HG03135 (cell line): Measurements from ENCODE around the gene WRAP73.
A peak's percentile ranks its signal among the peaks of the same experiment; 100 is the strongest.

ENCODE experiments used
- ATAC-seq: cut with Tn5 transposase; IDR thresholded peaks from one replicate; pipeline ENCODE4 v1.9.1; 2021; ENCODE audit warnings: mild to moderate bottlenecking, moderate library complexity; ENCODE audit not compliant: unreplicated experiment

The WRAP73 gene

DNA sequence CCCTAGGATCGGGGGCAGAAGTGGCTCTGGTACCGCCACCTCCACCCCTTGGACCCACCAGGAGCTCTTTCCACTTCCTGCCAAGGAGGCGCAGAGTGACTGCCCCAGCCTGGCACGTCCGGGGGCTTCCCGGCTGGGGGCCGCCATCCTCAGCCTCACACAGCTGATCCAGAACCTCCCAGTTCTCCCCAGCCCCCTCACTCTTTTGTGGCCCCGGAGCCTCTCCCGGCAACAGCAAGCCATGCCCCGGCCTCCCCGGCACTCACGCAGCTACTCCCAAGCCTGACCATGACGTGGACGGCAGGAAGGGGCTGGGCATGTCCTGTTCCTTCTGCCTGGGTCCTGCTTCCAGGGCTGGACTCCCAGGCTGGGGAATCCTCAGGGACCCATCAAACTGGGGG is 19.5 kb upstream of the WRAP73 start:
- no peak for ATAC-seq

- no peak for ATAC-seq
Observed at GRCh38 chr1:3668585-3669300, 18.8 kb upstream of the WRAP73 start.

DNA sequence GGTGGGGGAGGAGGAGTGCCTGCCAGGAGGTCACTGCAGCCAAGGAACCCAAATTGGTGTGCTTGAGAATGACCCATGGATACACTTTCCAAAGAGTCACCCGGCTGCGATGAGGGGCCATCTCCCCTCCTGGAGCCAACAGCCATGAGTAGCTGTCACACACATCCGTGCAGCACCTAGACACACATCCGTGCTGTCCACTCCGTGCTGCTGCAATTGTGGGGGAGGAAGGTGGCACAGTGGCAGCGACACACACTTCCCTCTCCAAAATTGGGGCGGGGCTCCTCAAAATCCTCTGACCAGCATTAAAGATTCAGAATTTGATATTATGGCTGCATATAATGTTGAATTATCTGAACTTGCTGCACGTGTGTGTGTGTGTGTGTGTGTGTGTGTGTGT is 18.2 kb upstream of the WRAP73 start:
- ATAC-seq, result no peak

- no peak for ATAC-seq
Observed at GRCh38 chr1:3664700-3665375, 14.9 kb upstream of the WRAP73 start.

DNA sequence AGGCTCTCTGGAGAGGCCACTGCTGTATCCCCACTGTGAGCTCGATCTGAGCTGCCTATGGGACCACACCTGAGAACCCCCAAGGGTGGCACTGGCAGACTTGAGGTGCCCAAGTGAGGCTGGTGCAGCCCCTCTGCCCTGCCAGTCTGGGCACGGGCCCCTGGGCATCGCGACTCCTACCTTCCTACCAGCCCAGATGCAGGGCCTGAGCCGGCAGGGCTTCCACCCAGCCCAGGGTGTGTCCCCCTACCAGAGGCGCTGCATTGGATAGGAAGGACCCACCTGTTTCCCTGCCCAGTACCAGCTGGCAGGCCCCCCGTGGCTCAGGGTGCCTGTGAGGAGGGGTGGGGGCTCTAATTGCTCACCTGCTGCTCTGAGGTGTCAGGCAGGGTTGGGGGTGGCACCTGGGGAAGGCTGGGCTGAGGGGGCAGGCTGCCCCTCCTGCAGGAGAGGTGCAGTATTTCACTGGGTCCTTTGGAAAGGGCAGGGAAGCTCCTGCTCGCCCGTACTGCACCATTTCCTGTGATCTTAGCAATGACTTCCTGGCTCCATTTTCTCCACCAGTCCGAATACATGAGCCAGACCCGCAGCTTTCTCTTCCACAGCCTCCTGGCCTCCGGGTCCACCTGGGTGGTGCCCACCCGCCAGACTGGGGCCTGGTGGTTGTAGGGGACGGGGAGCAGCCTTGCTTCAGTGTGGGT is 14.2 kb upstream of the WRAP73 start:
- ATAC-seq, result no peak

- ATAC-seq, result no peak
Observed at GRCh38 chr1:3662080-3662671, 12.3 kb upstream of the WRAP73 start.

- no peak for ATAC-seq
Observed at GRCh38 chr1:3661631-3662030, 11.7 kb upstream of the WRAP73 start.

- no peak for ATAC-seq
Observed at GRCh38 chr1:3660704-3661103, 10.8 kb upstream of the WRAP73 start.

- ATAC-seq, result no peak
Observed at GRCh38 chr1:3659093-3659492, 9.2 kb upstream of the WRAP73 start.

- no peak for ATAC-seq
Observed at GRCh38 chr1:3658231-3658615, 8.3 kb upstream of the WRAP73 start.

DNA sequence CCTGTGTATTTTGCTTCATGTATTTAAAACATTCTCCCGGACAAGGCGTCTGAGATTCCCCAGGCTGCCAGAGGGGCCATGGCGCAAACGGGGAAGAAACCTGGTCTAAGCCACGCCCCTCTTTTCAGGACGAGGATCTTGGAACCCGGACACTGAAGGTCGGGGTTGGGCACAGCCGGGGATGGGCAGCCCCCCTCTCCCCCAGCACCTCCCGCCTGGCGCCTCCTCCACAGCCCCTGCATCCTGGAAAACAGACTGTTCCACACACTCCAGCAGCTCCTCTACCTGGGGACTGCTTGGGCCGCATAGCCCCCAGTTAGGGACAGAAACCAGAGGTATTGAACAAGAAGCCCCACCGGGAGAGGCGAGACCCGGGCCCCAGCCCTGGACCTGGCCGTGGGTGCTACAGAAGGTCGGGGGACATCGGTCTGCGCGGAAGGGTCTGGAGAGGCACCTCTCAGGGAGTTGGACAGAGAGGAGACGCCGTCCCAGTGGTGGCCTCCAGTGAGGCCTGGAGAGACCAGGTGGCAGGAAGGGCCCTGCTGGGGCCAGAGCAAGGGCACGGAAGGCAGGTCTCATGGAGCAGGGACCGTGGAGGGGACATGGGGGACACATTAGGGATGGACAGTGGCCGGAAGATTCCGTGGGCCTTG is 7.8 kb upstream of the WRAP73 start:
- no peak for ATAC-seq

GRCh38 chr1:3657096-3657475 is 7.2 kb upstream of the WRAP73 start:
- no peak for ATAC-seq

DNA sequence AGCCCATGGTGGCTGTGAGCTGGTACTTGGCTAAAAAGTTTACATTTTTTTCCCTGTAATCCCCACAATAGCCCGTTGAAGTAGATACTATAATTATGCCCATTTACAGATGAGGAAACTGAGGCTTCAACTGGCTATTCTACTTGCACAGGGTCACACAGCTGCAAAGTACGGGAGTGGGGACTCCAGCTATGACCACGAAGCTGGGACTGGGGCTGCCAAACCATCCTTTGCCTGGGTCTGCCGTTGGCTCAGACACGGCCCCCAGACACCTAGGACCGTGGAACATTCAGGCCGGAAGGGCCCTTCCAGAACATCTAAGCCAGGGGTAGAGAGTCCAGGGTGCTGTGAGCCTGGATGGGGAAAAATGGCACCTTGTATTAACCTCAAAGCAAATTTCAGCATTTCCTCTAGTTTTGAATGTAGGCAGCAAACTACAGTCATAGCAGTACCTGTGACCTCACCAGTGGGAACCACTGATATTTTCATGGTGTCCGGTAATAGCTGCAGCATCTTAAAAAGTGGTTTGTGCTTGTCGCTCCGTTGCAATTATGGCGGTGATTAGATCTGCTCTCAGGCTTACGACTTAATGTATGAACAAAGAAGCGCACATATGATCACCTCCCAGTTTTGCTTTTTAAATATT is 6.7 kb upstream of the WRAP73 start:
- peak; percentile 49 for ATAC-seq

GRCh38 chr1:3654549-3655281 is 4.8 kb upstream of the WRAP73 start:
- ATAC-seq, result no peak

- no peak for ATAC-seq
Observed at GRCh38 chr1:3653286-3653618, 3.3 kb upstream of the WRAP73 start.

DNA sequence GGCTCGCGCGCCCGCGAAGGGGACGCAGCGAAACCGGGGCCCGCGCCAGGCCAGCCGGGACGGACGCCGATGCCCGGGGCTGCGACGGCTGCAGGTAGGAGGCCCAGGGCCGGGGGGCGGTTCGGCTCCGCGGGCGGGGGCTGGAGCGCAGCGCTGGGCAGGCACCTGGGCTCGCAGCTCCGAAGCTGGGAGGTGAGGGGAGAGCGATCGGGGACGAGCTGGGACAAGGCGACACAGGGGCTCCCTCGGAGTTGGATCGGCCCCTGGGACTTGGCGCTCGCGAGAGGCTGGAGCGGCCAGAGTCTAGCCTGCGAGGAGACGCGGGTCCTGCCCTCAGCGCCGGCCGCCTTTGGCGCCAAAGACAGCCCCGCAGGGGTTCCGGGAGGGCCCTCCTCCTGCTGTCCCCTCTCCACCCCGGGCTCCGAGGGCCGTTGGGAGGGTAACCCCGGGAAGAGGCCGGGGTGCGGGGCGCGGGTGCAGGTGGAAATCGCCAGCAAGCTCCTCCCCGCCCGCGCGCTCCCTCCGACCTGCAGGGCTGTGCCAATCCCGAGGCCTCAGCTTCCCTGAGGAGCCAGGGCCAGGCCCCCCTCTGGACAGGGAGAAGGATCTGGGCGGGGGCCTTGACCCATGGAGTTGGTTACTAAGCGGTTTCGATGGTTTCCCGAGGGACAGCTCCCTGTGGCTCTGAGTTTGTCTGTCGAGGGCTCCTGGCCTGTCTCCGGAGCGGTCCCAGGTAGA is 2.8 kb upstream of the WRAP73 start:
- ATAC-seq, result no peak

GRCh38 chr1:3651930-3652547 is 2.1 kb upstream of the WRAP73 start, which contains the start of gene TP73:
TSS of gene TP73 (plus strand) at chr1:3652516. CDS start at chr1:3682366, 29,850 bp downstream.
- no peak for ATAC-seq

DNA sequence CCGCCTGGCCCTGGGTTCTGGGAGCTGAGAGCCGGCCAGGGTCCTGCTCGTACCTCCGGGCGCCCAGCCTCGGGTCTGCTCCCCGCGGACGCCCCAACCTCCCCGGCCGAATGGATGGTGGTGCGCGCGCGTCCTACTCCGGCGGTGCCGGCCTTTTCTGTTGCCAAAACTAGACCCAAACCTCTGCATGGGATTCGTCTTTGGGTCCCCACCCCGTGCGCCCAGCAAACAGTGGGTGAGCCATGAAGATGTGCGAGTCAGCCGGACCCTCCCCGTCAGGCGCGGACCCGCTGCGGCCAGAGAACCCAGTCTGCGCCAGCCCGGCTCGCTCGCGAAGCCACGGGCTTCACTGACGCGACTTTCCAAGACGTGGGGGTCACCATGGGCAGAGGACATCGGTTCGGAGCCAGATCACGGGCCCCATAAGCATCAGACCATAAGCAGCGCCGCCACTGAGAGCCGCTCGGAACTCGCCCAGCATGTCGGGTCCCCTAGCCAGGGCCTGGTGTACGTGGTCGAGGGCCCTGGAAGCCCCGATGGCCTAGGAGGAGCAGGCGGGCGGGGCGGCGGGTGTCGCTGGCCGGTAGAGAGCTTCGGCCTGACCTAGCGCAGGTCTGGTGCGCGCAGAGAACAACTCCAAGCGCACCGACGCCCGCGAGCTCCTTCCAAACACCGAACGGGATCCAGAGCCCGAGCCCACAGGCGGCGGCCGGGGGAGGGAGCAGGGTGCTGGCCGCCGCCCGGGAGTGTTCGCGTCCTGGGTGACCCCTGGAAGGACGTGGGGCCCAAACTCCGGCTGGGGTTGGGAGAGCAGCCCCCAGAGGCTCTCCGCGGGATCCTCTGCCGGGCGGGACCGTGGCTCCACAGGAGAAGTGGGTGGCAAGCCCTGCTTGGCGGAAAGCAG is 1.4 kb upstream of the WRAP73 start:
- no peak for ATAC-seq
